Mesothelial cell of epicardium (in vitro differentiated cells): ENCODE measurements around the gene MAPK14. TPM values are rescaled to one million over a fixed set of nuclear protein-coding genes. Genes with fewer than 3 reads are reported as not detected.

Source experiments
- DNase-seq, 2 experiments: peaks; one replicate each; pipeline ENCODE4 v3.0.0; 2021; ENCODE audit warnings: low spot score in 2 of 2; ENCODE audit not compliant: unreplicated experiment in 2 of 2
- H3K27ac Mint-ChIP-seq: 2 replicates; pipeline ENCODE4 v1.8.0; 2021; ENCODE audit warnings: mixed read lengths
- H3K27me3 Mint-ChIP-seq: 2 replicates; pipeline ENCODE4 v1.8.0; 2021; ENCODE audit warnings: low read depth, mixed read lengths
- H3K36me3 Mint-ChIP-seq: 2 replicates; pipeline ENCODE4 v1.8.0; 2021; ENCODE audit warnings: mixed read lengths
- H3K4me1 Mint-ChIP-seq: 2 replicates; pipeline ENCODE4 v1.8.0; 2021; ENCODE audit warnings: mixed read lengths
- H3K4me3 Mint-ChIP-seq: 2 replicates; pipeline ENCODE4 v1.8.0; 2021; ENCODE audit warnings: mild to moderate bottlenecking, moderate library complexity, mixed read lengths
- H3K9me3 Mint-ChIP-seq: 2 replicates; pipeline ENCODE4 v1.8.0; 2021; ENCODE audit warnings: mixed read lengths
- CTCF ChIP-seq: fragments of 200-600 bp; sonication (generic); IDR thresholded peaks from one replicate; pipeline ENCODE4 v1.5.0; 2021; ENCODE audit warnings: antibody characterized with exemption; ENCODE audit not compliant: unreplicated experiment
- total RNA-seq: library from RNA; stranded (reverse); gene quantifications from 3 replicates; pipeline ENCODE4 v1.2.1, GENCODE V29; 2021

The MAPK14 gene
- total RNA-seq, 1 donor from 2014 or later: 54.8 TPM

- Mint-ChIP-seq H3K4me1 (peaks cover 4% of the 10 kb centered on the region), H3K27ac (no peak overlapping the region), H3K27me3 (no peaks in the 10 kb centered on the region), H3K36me3 (peaks cover 10% of the 10 kb centered on the region), H3K9me3 (peaks cover 27% of the 10 kb centered on the region), H3K4me3 (no peak overlapping the region)
- no peak for TF ChIP-seq CTCF
- no peak for DNase-seq
Observed at GRCh38 chr6:36149476-36149875, 121.9 kb downstream of the MAPK14 start.

GRCh38 chr6:36150283-36150682, 122.7 kb downstream of the MAPK14 start:
- no peak for DNase-seq
- Mint-ChIP-seq H3K27ac (no peak overlapping the region), H3K4me1 (peaks cover 5% of the 10 kb centered on the region), H3K4me3 (no peak overlapping the region), H3K9me3 (peaks cover 34% of the 10 kb centered on the region), H3K27me3 (no peaks in the 10 kb centered on the region), H3K36me3 (peaks cover 15% of the 10 kb centered on the region)
- no peak for TF ChIP-seq CTCF

- H3K27ac Mint-ChIP-seq: peak overlapping the region; percentile 5
Observed at GRCh38 chr6:36154286-36154685, 126.7 kb downstream of the MAPK14 start.

GRCh38 chr6:36155662-36156061, 128.1 kb downstream of the MAPK14 start:
- no peak for TF ChIP-seq CTCF
- DNase-seq: no peak
- Mint-ChIP-seq H3K27me3 (no peaks in the 10 kb centered on the region), H3K4me1 (peaks cover 3% of the 10 kb centered on the region), H3K36me3 (peaks cover 19% of the 10 kb centered on the region), H3K4me3 (no peak overlapping the region), H3K27ac (no peak overlapping the region), H3K9me3 (peaks cover 33% of the 10 kb centered on the region)

More at GRCh38 chr6:36154286-36154685, 126.7 kb downstream of the MAPK14 start:
- Mint-ChIP-seq H3K9me3 (peaks cover 33% of the 10 kb centered on the region), H3K4me3 (no peak overlapping the region), H3K36me3 (peaks cover 19% of the 10 kb centered on the region), H3K27me3 (no peaks in the 10 kb centered on the region), H3K4me1 (peaks cover 5% of the 10 kb centered on the region)
- no peak for TF ChIP-seq CTCF
- no peak for DNase-seq

- no peak for TF ChIP-seq CTCF
- H3K27ac Mint-ChIP-seq: no peak overlapping the region
Observed at GRCh38 chr6:36160147-36160760, 132.6 kb downstream of the MAPK14 start.

More at GRCh38 chr6:36160147-36160760, 132.6 kb downstream of the MAPK14 start:
- DNase-seq: no peak
- peaks cover 4% of the 10 kb centered on the region for H3K36me3 Mint-ChIP-seq
- no peaks in the 10 kb centered on the region for H3K4me1 Mint-ChIP-seq
- peaks cover 16% of the 10 kb centered on the region for H3K9me3 Mint-ChIP-seq
- H3K27me3 Mint-ChIP-seq: no peaks in the 10 kb centered on the region
- H3K4me3 Mint-ChIP-seq: no peak overlapping the region

Other genes with a start within 250 kb of the MAPK14 start
- 0.40 TPM in 1 of 3 replicates, not detected in the others for gene CLPSL1, start 246.8 kb upstream of the MAPK14 start, total RNA-seq
- not detected in 3 replicates for gene CLPS, start 230.5 kb upstream of the MAPK14 start, total RNA-seq
- not detected in 3 replicates for gene LHFPL5, start 222.5 kb upstream of the MAPK14 start, total RNA-seq
- 70.2 to 71.9 TPM (median 71.0 TPM) in 3 replicates for gene SRPK1, start 106.7 kb upstream of the MAPK14 start, total RNA-seq
- gene SLC26A8, start 3.2 kb upstream of the MAPK14 start, total RNA-seq: 0.27 to 0.38 TPM (median 0.29 TPM) in 3 replicates
- 18.6 to 23.4 TPM (median 20.6 TPM) in 3 replicates for gene MAPK13, start 102.7 kb downstream of the MAPK14 start, total RNA-seq
- 54.1 to 58.6 TPM (median 57.3 TPM) in 3 replicates for gene BRPF3, start 168.9 kb downstream of the MAPK14 start, total RNA-seq
- gene PNPLA1, start 242.3 kb downstream of the MAPK14 start, total RNA-seq: 0.14 TPM in 1 of 3 replicates, not detected in the others